SK-N-SH (cell line): ENCODE results near the gene MAOA. TPM values are rescaled to one million over a fixed set of nuclear protein-coding genes. Genes with fewer than 3 reads are reported as not detected.

Experiments used
- CTCF ChIA-PET: fragments of 300-600, 350-600 bp; formaldehyde crosslinking; extraction: SDS; loops from one replicate; lab custom pipeline; 2021; lab: Yijun Ruan, JAX
- POLR2A ChIA-PET: fragments of 350-600 bp; sonication (Branson Sonifier 250); formaldehyde crosslinking; extraction: SDS; loops from one replicate; lab custom pipeline; 2020; ENCODE audit warnings: antibody characterized with exemption, inconsistent platforms; lab: Yijun Ruan, JAX
- DNase-seq: peaks from one replicate; pipeline ENCODE4 v3.0.0; 2012
- H2AFZ ChIP-seq: fragments of 200-600 bp; sonication (generic); 2 replicates; pipeline ENCODE4 v1.8.1; 2016; ENCODE audit warnings: antibody characterized with exemption, mild to moderate bottlenecking, low read depth
- H3F3A ChIP-seq: fragments of 200-600 bp; sonication (generic); replicated peaks from 2 replicates; pipeline ENCODE3; 2016; ENCODE audit warnings: antibody characterized with exemption, mild to moderate bottlenecking; ENCODE audit not compliant: insufficient read depth
- H3K27ac ChIP-seq, 2 experiments: fragments of 200-500 bp in 1 of 2; fragments of 200-600 bp in 1 of 2; sonication (Bioruptor generic) in 1 of 2; sonication (generic), shearing (Covaris generic) in 1 of 2; 2 replicates each; pipeline versions ENCODE4 v1.5.1 to v1.6.1; 2014 to 2016; ENCODE audit warnings: low read depth in 2 of 2, inconsistent platforms in 1 of 2, low read length in 1 of 2, mild to moderate bottlenecking in 1 of 2, mixed read lengths in 1 of 2
- H3K27me3 ChIP-seq: fragments of 200-600 bp; sonication (generic), shearing (Covaris generic); 2 replicates; pipeline ENCODE4 v1.6.1; 2016; ENCODE audit warnings: mixed run types; ENCODE audit not compliant: insufficient read depth
- H3K36me3 ChIP-seq, 2 experiments: fragments of 200-500 bp in 1 of 2; fragments of 200-600 bp in 1 of 2; sonication (Bioruptor generic) in 1 of 2; sonication (generic) in 1 of 2; replicated peaks in 1 of 2; 2 replicates each; pipeline versions ENCODE3 to v1.5.1; 2014 to 2016; ENCODE audit warnings: low read length in 1 of 2, mild to moderate bottlenecking in 1 of 2; ENCODE audit not compliant: insufficient read depth in 2 of 2, control insufficient read depth in 1 of 2
- H3K4me1 ChIP-seq, 2 experiments: fragments of 200-500 bp in 1 of 2; fragments of 200-600 bp in 1 of 2; sonication (Bioruptor generic) in 1 of 2; sonication (generic), shearing (Covaris generic) in 1 of 2; 2 replicates each; pipeline versions ENCODE4 v1.5.1 to v1.6.1; 2014 to 2016; ENCODE audit warnings: low read depth in 1 of 2, low read length in 1 of 2, mixed run types in 1 of 2; ENCODE audit not compliant: insufficient read depth in 2 of 2, control insufficient read depth in 1 of 2
- H3K4me2 ChIP-seq: fragments of 200-600 bp; sonication (generic), shearing (Covaris generic); 2 replicates; pipeline ENCODE4 v1.6.1; 2017; ENCODE audit warnings: mixed run types
- H3K4me3 ChIP-seq, 2 experiments: fragments of 200-500 bp in 1 of 2; fragments of 200-600 bp in 1 of 2; sonication (Bioruptor generic) in 1 of 2; sonication (generic), shearing (Covaris generic) in 1 of 2; 2 replicates each; pipeline versions ENCODE4 v1.5.1 to v1.8.1; 2014 to 2016; ENCODE audit warnings: low read depth in 2 of 2, inconsistent platforms in 1 of 2, low read length in 1 of 2, mild to moderate bottlenecking in 1 of 2, mixed read lengths in 1 of 2, moderate library complexity in 1 of 2
- H3K79me2 ChIP-seq: fragments of 200-600 bp; sonication (generic); 2 replicates; pipeline ENCODE4 v1.8.1; 2017; ENCODE audit warnings: mild to moderate bottlenecking; ENCODE audit not compliant: insufficient read depth
- H3K9ac ChIP-seq: fragments of 200-600 bp; sonication (generic); 2 replicates; pipeline ENCODE4 v1.6.1; 2017; ENCODE audit warnings: mixed run types
- H3K9me2 ChIP-seq: fragments of 200-600 bp; sonication (generic); 2 replicates; pipeline ENCODE4 v1.6.1; 2017; ENCODE audit warnings: mixed run types
- H3K9me3 ChIP-seq: fragments of 200-600 bp; sonication (generic); 2 replicates; pipeline ENCODE4 v1.6.1; 2017; ENCODE audit warnings: mixed run types, mild to moderate bottlenecking, moderate library complexity
- H4K20me1 ChIP-seq: fragments of 200-600 bp; sonication (generic); 2 replicates; pipeline ENCODE4 v1.6.1; 2017; ENCODE audit warnings: mild to moderate bottlenecking, mixed run types; ENCODE audit not compliant: insufficient read depth
- CHD2 ChIP-seq: fragments of 150-350 bp; IDR thresholded peaks from 2 replicates; pipeline ENCODE4 v1.6.1; 2018; ENCODE audit warnings: low read length; ENCODE audit not compliant: partially characterized antibody
- CTCF ChIP-seq: fragments of 200-600 bp; sonication (generic); IDR thresholded peaks from 2 replicates; pipeline ENCODE4 v1.6.1; 2017; ENCODE audit warnings: antibody characterized with exemption, mild to moderate bottlenecking, moderate library complexity
- EP300 ChIP-seq, 2 experiments: IDR thresholded peaks; 2 replicates each; pipeline versions ENCODE4 v1.4.0 to v1.6.1; 2012; ENCODE audit warnings: borderline replicate concordance in 1 of 2, low read depth in 1 of 2, low read length in 1 of 2
- GATA2 ChIP-seq: sonication (generic); formaldehyde crosslinking; IDR thresholded peaks from 2 replicates; pipeline ENCODE4 v1.5.0; 2020; ENCODE audit warnings: mild to moderate bottlenecking, missing genetic modification reagents
- IRF3 ChIP-seq: fragments of 150-350 bp; IDR thresholded peaks from 2 replicates; pipeline ENCODE4 v1.6.1; 2016; ENCODE audit warnings: mild to moderate bottlenecking, low read depth, low read length
- MAX ChIP-seq: IDR thresholded peaks from 2 replicates; pipeline ENCODE4 v1.4.0; 2012; ENCODE audit warnings: low read depth
- MEF2A ChIP-seq: IDR thresholded peaks from 2 replicates; pipeline ENCODE4 v1.4.0; 2012; ENCODE audit warnings: low read depth, borderline replicate concordance
- MXI1 ChIP-seq: IDR thresholded peaks from 2 replicates; pipeline ENCODE4 v1.6.1; 2012; ENCODE audit warnings: mild to moderate bottlenecking, low read depth, low read length, improper control_type of control experiment
- PBX3 ChIP-seq: IDR thresholded peaks from 2 replicates; pipeline ENCODE4; 2012
- POLR2AphosphoS5 ChIP-seq: IDR thresholded peaks from 2 replicates; pipeline ENCODE4 v1.6.1; 2012; ENCODE audit warnings: low read depth, low read length
- RFX5 ChIP-seq: IDR thresholded peaks from 2 replicates; pipeline ENCODE4 v1.6.1; 2012; ENCODE audit warnings: mild to moderate bottlenecking, improper control_type of control experiment, low read length
- RXRA ChIP-seq: IDR thresholded peaks from 2 replicates; pipeline ENCODE4 v1.4.0; 2012; ENCODE audit warnings: low read depth, mild to moderate bottlenecking, borderline replicate concordance
- SIN3A ChIP-seq: IDR thresholded peaks from 2 replicates; pipeline ENCODE4 v1.6.1; 2012; ENCODE audit warnings: low read depth, mild to moderate bottlenecking, low read length, moderate library complexity, borderline replicate concordance
- SMC3 ChIP-seq: IDR thresholded peaks from 2 replicates; pipeline ENCODE4 v1.6.1; 2012; ENCODE audit warnings: low read depth, low read length, improper control_type of control experiment
- TAF1 ChIP-seq: IDR thresholded peaks from 2 replicates; pipeline ENCODE4 v1.6.1; 2012; ENCODE audit warnings: low read depth, mild to moderate bottlenecking, low read length, moderate library complexity, borderline replicate concordance
- TCF12 ChIP-seq: IDR thresholded peaks from 2 replicates; pipeline ENCODE4 v1.4.0; 2012
- YY1 ChIP-seq: IDR thresholded peaks from 2 replicates; pipeline ENCODE4 v1.4.0; 2012; ENCODE audit warnings: low read depth, mild to moderate bottlenecking
- WGBS: methylation state at CpG from one replicate; pipeline ENCODE4 v1.1.6; 2017; ENCODE audit warnings: low lambda C conversion rate; 5-methylcytosine and 5-hydroxymethylcytosine counted together
- polyA plus RNA-seq, 3 experiments: library from polyadenylated mRNA; depleted of rRNA; stranded (reverse); fragments of >200 nt; gene quantifications; 2 replicates each; pipeline ENCODE4 v1.2.3, GENCODE V29; 2012

Gene MAOA
- polyA plus RNA-seq, 1 of the 3 experiments (the other 2 are of a cell fraction) = 0.31 TPM

- no peaks in the 10 kb centered on the region for H4K20me1 ChIP-seq
- no peaks in the 10 kb centered on the region for H3K9me3 ChIP-seq
- H3K27ac ChIP-seq = no peak overlapping the region
- ChIA-PET POLR2A (no interaction called here), CTCF (interaction anchor here (1.2 kb wide), 1 partner anchor 12 kb away, joined by 3 read pairs; no protein-coding TSS in a partner anchor)
- no peak overlapping the region for H2AFZ ChIP-seq
- no peak overlapping the region for H3K9ac ChIP-seq
- H3K27me3 ChIP-seq = no peaks in the 10 kb centered on the region
- no peak overlapping the region for H3K4me3 ChIP-seq
- 13% methylated on average over 5 of the region's 5 CpGs for WGBS
- TF ChIP-seq POLR2AphosphoS5 (no peak), MAX (no peak), RXRA (no peak), PBX3 (no peak), EP300 (IDR thresholded peaks at IDR 0.05; ENCODE audit: borderline replicate concordance in 1 of 2, low read depth in 1 of 2, low read length in 1 of 2) (no peak), SMC3 (no peak), YY1 (no peak), TAF1 (no peak), IRF3 (no peak), CHD2 (no peak), GATA2 (CRISPR knock-in tag) (no peak), CTCF (no peak), TCF12 (no peak), MEF2A (no peak)
- no peaks in the 10 kb centered on the region for H3K79me2 ChIP-seq
- H3K4me1 ChIP-seq = no peaks in the 10 kb centered on the region
- H3K9me2 ChIP-seq = no peaks in the 10 kb centered on the region
- no peaks in the 10 kb centered on the region for H3K36me3 ChIP-seq
- H3F3A ChIP-seq = no peaks in the 10 kb centered on the region
- no peak overlapping the region for H3K4me2 ChIP-seq
- no peak for DNase-seq
Observed at GRCh38 chrX:43756076-43756475, 100.0 kb downstream of the MAOA start.

- DNase-seq = no peak
- no peak for TF ChIP-seq SIN3A
- TF ChIP-seq MEF2A = no peak
- no peak for TF ChIP-seq MXI1
- no peak for TF ChIP-seq RFX5
- Histone ChIP-seq H3K36me3 (no peaks in the 10 kb centered on the region), H3F3A (no peaks in the 10 kb centered on the region), H3K4me2 (no peak overlapping the region), H4K20me1 (no peaks in the 10 kb centered on the region), H3K4me1 (no peaks in the 10 kb centered on the region), H3K4me3 (no peak overlapping the region), H3K9me2 (no peaks in the 10 kb centered on the region), H3K9ac (no peak overlapping the region), H3K9me3 (no peaks in the 10 kb centered on the region), H3K79me2 (no peaks in the 10 kb centered on the region), H3K27me3 (no peaks in the 10 kb centered on the region), H3K27ac (no peak overlapping the region), H2AFZ (no peak overlapping the region)
- 26% methylated on average over 7 of the region's 7 CpGs for WGBS
- CTCF ChIA-PET = no interaction called here
- POLR2A ChIA-PET = no interaction called here
Observed at GRCh38 chrX:43758044-43758443, 101.9 kb downstream of the MAOA start.
